Smooth muscle cell of the brain vasculature (primary cell): Measurements from ENCODE around the gene SPATA45.

ENCODE experiments used
- DNase-seq: peaks from one replicate; pipeline ENCODE4 v3.0.0-alpha.2; 2012; ENCODE audit warnings: low read depth, low spot score

The SPATA45 gene

DNA sequence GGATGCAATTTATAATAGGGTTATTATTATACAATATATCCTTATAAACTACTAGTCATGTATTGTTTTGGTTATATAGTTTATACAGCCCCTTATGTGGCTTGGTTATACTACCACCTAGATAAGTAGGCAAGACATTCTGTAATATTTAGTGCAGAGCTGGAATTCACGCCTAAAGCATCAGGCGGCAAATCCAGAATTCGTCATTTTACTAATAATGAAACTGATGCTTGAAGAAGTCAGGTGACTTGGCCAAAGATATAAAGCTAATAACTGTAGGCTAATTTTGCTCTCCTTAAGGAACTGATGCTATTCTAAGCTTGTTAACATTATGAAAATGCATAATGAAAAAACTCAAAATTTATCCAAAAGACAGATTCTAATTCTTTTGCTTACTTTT lies 66.7 kb downstream of the SPATA45 start:
- no peak for DNase-seq
